ENCODE data around the gene SLC1A1.

SLC1A1 gene

DNA sequence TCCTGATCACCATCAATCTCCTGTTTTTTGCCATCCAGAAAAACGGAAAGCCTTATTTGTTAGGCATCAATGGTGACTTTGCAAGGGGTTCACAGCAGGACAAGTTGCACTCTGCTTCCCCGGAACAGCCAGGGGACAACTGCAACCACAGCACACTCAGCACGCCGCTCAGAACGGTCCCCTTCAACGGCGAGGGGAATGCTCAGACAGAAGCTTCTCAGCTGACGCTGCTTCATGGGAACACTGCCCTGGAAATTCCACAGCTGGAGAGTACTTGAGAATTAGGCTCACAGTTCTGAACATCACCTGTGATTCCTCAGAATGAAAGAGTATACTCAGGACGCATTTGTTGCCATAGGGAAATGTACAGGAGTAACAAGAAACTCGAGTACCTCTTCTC lies 131.7 kb downstream of the SLC1A1 start:
- DNase-seq: no peak

DNA sequence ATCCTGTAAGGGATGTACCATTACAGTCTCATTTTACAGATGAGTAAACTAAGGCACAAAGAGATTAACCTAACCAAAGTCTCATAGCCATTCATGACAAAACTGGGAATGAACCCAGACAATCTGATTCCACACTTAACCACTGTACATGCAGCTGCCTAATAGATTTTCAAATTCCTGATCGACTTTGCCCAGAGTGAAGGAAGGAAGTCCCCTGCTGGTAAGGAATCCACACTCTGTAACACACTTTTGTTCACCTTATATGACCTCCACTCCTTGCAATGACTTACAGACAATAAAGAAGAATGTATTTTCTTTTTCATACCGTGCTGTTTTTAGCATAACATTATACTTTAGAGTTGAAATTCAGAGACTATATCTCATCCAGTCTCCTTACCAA lies 140.6 kb downstream of the SLC1A1 start:
- DNase-seq: no peak
